B cell (primary cell): ENCODE measurements around the gene IRX3.
"Not testable (repeated sequence)": the region's sequence is repeated elsewhere in the genome, so short reads cannot be mapped to it uniquely, and the experiment has no call there.

ENCODE experiments used
- CTCF ChIP-seq: fragments of 200-600 bp; IDR thresholded peaks from one replicate; pipeline ENCODE4 v1.8.0; 2022; ENCODE audit warnings: antibody characterized with exemption, mild to moderate bottlenecking
- EZH2 ChIP-seq: IDR thresholded peaks from 2 replicates; pipeline ENCODE4 v1.6.1; 2012; ENCODE audit warnings: borderline replicate concordance, low read depth, mild to moderate bottlenecking, moderate library complexity, low read length; ENCODE audit not compliant: insufficient read depth, poor library complexity, severe bottlenecking

GRCh38 chr16:54247705-54248104 lies 38.9 kb downstream of the IRX3 start:
- not testable (repeated sequence) for TF ChIP-seq CTCF, EZH2
